Liver (tissue), 9 donors: Measurements from ENCODE around the gene MAP2K6. TPM values are rescaled to one million over a fixed set of nuclear protein-coding genes. Genes with fewer than 3 reads are reported as not detected.

Source experiments
- DNase-seq: peaks from one replicate; pipeline ENCODE4 v3.0.0-alpha.2; 2017; ENCODE audit warnings: low spot score
- H3K27ac ChIP-seq, 2 donors: one replicate each; pipeline ENCODE4 v1.7.0; 2013; ENCODE audit warnings: inconsistent platforms in 2 of 2, low read length in 2 of 2, control low read depth in 1 of 2, low read depth in 1 of 2, mild to moderate bottlenecking in 1 of 2
- H3K27me3 ChIP-seq, 4 donors: one replicate each; pipeline versions ENCODE4 v1.6.1 to v1.7.0; 2013; ENCODE audit warnings: low read length in 3 of 4, inconsistent platforms in 1 of 4, mild to moderate bottlenecking in 1 of 4, moderate library complexity in 1 of 4; ENCODE audit not compliant: control insufficient read depth in 4 of 4, insufficient read depth in 4 of 4
- H3K36me3 ChIP-seq, 4 donors: one replicate each; pipeline versions ENCODE4 v1.6.1 to v1.7.0; 2013; ENCODE audit warnings: low read length in 3 of 4, mild to moderate bottlenecking in 3 of 4, low read depth in 1 of 4, moderate library complexity in 1 of 4; ENCODE audit not compliant: control insufficient read depth in 4 of 4, insufficient read depth in 3 of 4
- H3K4me1 ChIP-seq, 4 donors: one replicate each; pipeline versions ENCODE4 v1.6.1 to v1.7.0; 2013; ENCODE audit warnings: low read length in 3 of 4, mild to moderate bottlenecking in 3 of 4, moderate library complexity in 1 of 4; ENCODE audit not compliant: control insufficient read depth in 4 of 4, insufficient read depth in 4 of 4
- H3K4me3 ChIP-seq, 3 donors: one replicate each; pipeline versions ENCODE4 v1.6.1 to v1.7.0; 2013; ENCODE audit warnings: low read length in 3 of 3, control low read depth in 1 of 3, low read depth in 1 of 3, mild to moderate bottlenecking in 1 of 3
- H3K9ac ChIP-seq, 2 donors: one replicate each; pipeline ENCODE4 v1.7.0; 2013; ENCODE audit warnings: low read length in 2 of 2, mild to moderate bottlenecking in 2 of 2, moderate library complexity in 2 of 2, control low read depth in 1 of 2, low read depth in 1 of 2
- H3K9me3 ChIP-seq, 4 donors: one replicate each; pipeline versions ENCODE4 v1.6.1 to v1.7.0; 2013; ENCODE audit warnings: low read length in 3 of 4; ENCODE audit not compliant: control insufficient read depth in 4 of 4
- EGR1 ChIP-seq, 2 donors: IDR thresholded peaks; 2 replicates each; pipeline ENCODE4 v1.6.1; 2016 to 2018; ENCODE audit warnings: antibody characterized with exemption in 2 of 2, low read depth in 2 of 2
- FOXA1 ChIP-seq: IDR thresholded peaks from 2 replicates; pipeline ENCODE4 v1.6.1; 2016; ENCODE audit warnings: antibody characterized with exemption
- FOXA2 ChIP-seq: IDR thresholded peaks from 2 replicates; pipeline ENCODE4 v1.6.1; 2016; ENCODE audit warnings: antibody characterized with exemption
- GABPA ChIP-seq, 2 donors: IDR thresholded peaks in 1 of 2; conservative IDR thresholded peaks in 1 of 2; 2 replicates each; pipeline ENCODE4 v1.6.1; 2016; ENCODE audit warnings: antibody characterized with exemption in 2 of 2, mild to moderate bottlenecking in 1 of 2, moderate library complexity in 1 of 2
- HNF4A ChIP-seq, 2 donors: conservative IDR thresholded peaks; 2 replicates each; pipeline ENCODE4 v1.6.1; 2016; ENCODE audit warnings: antibody characterized with exemption in 2 of 2, mild to moderate bottlenecking in 2 of 2
- HNF4G ChIP-seq: IDR thresholded peaks from 2 replicates; pipeline ENCODE4 v1.6.1; 2016; ENCODE audit warnings: antibody characterized with exemption
- JUND ChIP-seq, 2 donors: IDR thresholded peaks; 2 replicates each; pipeline ENCODE4 v1.6.1; 2016; ENCODE audit warnings: antibody characterized with exemption in 2 of 2
- NR2F2 ChIP-seq: IDR thresholded peaks from 2 replicates; pipeline ENCODE4 v1.6.1; 2016; ENCODE audit warnings: antibody characterized with exemption
- RAD21 ChIP-seq, 2 donors: IDR thresholded peaks; 2 replicates each; pipeline ENCODE4 v1.6.1; 2016; ENCODE audit warnings: antibody characterized with exemption in 2 of 2, mild to moderate bottlenecking in 2 of 2
- REST ChIP-seq: IDR thresholded peaks from 2 replicates; pipeline ENCODE4 v1.6.1; 2016; ENCODE audit warnings: antibody characterized with exemption, mild to moderate bottlenecking
- RXRA ChIP-seq, 2 donors: IDR thresholded peaks; 2 replicates each; pipeline ENCODE4 v1.6.1; 2017 to 2018; ENCODE audit warnings: antibody characterized with exemption in 2 of 2, mild to moderate bottlenecking in 1 of 2
- SP1 ChIP-seq: IDR thresholded peaks from 2 replicates; pipeline ENCODE4 v1.6.1; 2018; ENCODE audit warnings: antibody characterized with exemption, mild to moderate bottlenecking
- TAF1 ChIP-seq: conservative IDR thresholded peaks from 2 replicates; pipeline ENCODE4 v1.6.1; 2016; ENCODE audit warnings: antibody characterized with exemption, mild to moderate bottlenecking
- YY1 ChIP-seq: IDR thresholded peaks from 2 replicates; pipeline ENCODE4 v1.6.1; 2016; ENCODE audit warnings: antibody characterized with exemption, mild to moderate bottlenecking
- WGBS: extraction: QIAGEN DNeasy Blood & Tissue Kit; methylation state at CpG from one replicate; pipeline ENCODE4 v1.1.7; 2013; 5-methylcytosine and 5-hydroxymethylcytosine counted together
- polyA plus RNA-seq, 2 donors: library from polyadenylated mRNA; stranded (reverse) in 1 of 2; unstranded in 1 of 2; fragments of 200-250 nt in 1 of 2; fragments of >200 nt in 1 of 2; fragmentation: Nextera tagmentation in 1 of 2; extraction: Ambion mirVana in 1 of 2; gene quantifications; one replicate each; pipeline versions ENCODE4 v1.2.1 to v1.2.3, GENCODE V29; 2013 to 2015
- total RNA-seq, 2 donors: library from RNA; depleted of rRNA; stranded (reverse); fragments of >200 nt; gene quantifications; one replicate each; pipeline ENCODE4 v1.2.3, GENCODE V29; 2014
- TF ChIP-seq, protein P1 (sequence below): IDR thresholded peaks from 2 replicates; pipeline ENCODE4 v1.6.1; 2016; ENCODE audit warnings: antibody characterized with exemption
- TF ChIP-seq, protein P2 (sequence below): IDR thresholded peaks from 2 replicates; pipeline ENCODE4 v1.6.1; 2016; ENCODE audit warnings: antibody characterized with exemption
- TF ChIP-seq, protein P3 (sequence below): fragments of 150-350 bp; IDR thresholded peaks from 2 replicates; pipeline ENCODE4 v1.5.1; 2017; ENCODE audit warnings: improper control_type of control experiment, low read depth, low read length; ENCODE audit not compliant: missing input control
- donor health status: healthy.
- donor health status: healthy.
- donor health status: healthy.
- donor health status: healthy.
- donor health status: healthy.

MAP2K6 gene
- total and polyA plus RNA-seq, 4 donors = 0.31 to 5.4 (median 2.6) TPM

- TF ChIP-seq, protein P1, sequence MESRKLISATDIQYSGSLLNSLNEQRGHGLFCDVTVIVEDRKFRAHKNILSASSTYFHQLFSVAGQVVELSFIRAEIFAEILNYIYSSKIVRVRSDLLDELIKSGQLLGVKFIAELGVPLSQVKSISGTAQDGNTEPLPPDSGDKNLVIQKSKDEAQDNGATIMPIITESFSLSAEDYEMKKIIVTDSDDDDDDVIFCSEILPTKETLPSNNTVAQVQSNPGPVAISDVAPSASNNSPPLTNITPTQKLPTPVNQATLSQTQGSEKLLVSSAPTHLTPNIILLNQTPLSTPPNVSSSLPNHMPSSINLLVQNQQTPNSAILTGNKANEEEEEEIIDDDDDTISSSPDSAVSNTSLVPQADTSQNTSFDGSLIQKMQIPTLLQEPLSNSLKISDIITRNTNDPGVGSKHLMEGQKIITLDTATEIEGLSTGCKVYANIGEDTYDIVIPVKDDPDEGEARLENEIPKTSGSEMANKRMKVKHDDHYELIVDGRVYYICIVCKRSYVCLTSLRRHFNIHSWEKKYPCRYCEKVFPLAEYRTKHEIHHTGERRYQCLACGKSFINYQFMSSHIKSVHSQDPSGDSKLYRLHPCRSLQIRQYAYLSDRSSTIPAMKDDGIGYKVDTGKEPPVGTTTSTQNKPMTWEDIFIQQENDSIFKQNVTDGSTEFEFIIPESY = no peak
- no peak for TF ChIP-seq GABPA (IDR thresholded peaks at IDR 0.05 in 1 of 2, conservative IDR thresholded peaks at IDR 0.05 in 1 of 2)
Observed at GRCh38 chr17:69593351-69593715, 178.8 kb downstream of the MAP2K6 start (continued).

- H3K27me3 ChIP-seq = peaks cover 0 to 3% (median 0%) of the 10 kb centered on the region in 4 donors
- H3K9ac ChIP-seq = no peak overlapping the region
- H3K4me1 ChIP-seq = no peaks in the 10 kb centered on the region
- H3K27ac ChIP-seq = no peak overlapping the region
- 75% methylated on average over 2 of the region's 2 CpGs for WGBS
- H3K36me3 ChIP-seq = no peaks in the 10 kb centered on the region
- no peak overlapping the region for H3K4me3 ChIP-seq
- TF ChIP-seq TAF1 (no peak), SP1 (no peak), RXRA (IDR thresholded peaks at IDR 0.05) (peak; percentile 29 to 43)
- DNase-seq = no peak
- no peaks in the 10 kb centered on the region for H3K9me3 ChIP-seq
Observed at GRCh38 chr17:69593716-69594115, 179.2 kb downstream of the MAP2K6 start.

- H3K4me3 ChIP-seq = no peak overlapping the region
- peak overlapping the region in 1 of 2 donors; percentile 25 for H3K27ac ChIP-seq
- H3K36me3 ChIP-seq = no peaks in the 10 kb centered on the region
- peaks cover 0 to 3% (median 0%) of the 10 kb centered on the region in 4 donors for H3K27me3 ChIP-seq
- H3K4me1 ChIP-seq = no peaks in the 10 kb centered on the region
- TF ChIP-seq FOXA2 (no peak), SP1 (no peak), FOXA1 (no peak), NR2F2 (no peak), REST (no peak), HNF4G (no peak), TAF1 (no peak), GABPA (IDR thresholded peaks at IDR 0.05 in 1 of 2, conservative IDR thresholded peaks at IDR 0.05 in 1 of 2) (no peak), RAD21 (IDR thresholded peaks at IDR 0.05) (no peak), JUND (IDR thresholded peaks at IDR 0.05) (no peak), YY1 (no peak), EGR1 (IDR thresholded peaks at IDR 0.05; ENCODE audit: low read depth in 2 of 2) (no peak), HNF4A (conservative IDR thresholded peaks at IDR 0.05) (no peak)
- TF ChIP-seq, protein P2, sequence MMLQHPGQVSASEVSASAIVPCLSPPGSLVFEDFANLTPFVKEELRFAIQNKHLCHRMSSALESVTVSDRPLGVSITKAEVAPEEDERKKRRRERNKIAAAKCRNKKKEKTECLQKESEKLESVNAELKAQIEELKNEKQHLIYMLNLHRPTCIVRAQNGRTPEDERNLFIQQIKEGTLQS = no peak
- TF ChIP-seq, protein P3, sequence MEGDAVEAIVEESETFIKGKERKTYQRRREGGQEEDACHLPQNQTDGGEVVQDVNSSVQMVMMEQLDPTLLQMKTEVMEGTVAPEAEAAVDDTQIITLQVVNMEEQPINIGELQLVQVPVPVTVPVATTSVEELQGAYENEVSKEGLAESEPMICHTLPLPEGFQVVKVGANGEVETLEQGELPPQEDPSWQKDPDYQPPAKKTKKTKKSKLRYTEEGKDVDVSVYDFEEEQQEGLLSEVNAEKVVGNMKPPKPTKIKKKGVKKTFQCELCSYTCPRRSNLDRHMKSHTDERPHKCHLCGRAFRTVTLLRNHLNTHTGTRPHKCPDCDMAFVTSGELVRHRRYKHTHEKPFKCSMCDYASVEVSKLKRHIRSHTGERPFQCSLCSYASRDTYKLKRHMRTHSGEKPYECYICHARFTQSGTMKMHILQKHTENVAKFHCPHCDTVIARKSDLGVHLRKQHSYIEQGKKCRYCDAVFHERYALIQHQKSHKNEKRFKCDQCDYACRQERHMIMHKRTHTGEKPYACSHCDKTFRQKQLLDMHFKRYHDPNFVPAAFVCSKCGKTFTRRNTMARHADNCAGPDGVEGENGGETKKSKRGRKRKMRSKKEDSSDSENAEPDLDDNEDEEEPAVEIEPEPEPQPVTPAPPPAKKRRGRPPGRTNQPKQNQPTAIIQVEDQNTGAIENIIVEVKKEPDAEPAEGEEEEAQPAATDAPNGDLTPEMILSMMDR = no peak
- WGBS = 59% methylated on average over 4 of the region's 4 CpGs
- H3K9ac ChIP-seq = no peak overlapping the region
- no peaks in the 10 kb centered on the region for H3K9me3 ChIP-seq
- DNase-seq = no peak
Observed at GRCh38 chr17:69594641-69595040, 180.1 kb downstream of the MAP2K6 start.
